GM06990 (cell line): Measurements from ENCODE around the gene KCNT1.

Source experiments
- DNase-seq: peaks from one replicate; pipeline ENCODE4 v3.0.0-alpha.2; 2011; ENCODE audit not compliant: insufficient read length; ENCODE audit errors: extremely low read depth
- H3K27me3 ChIP-seq: replicated peaks from 2 replicates; pipeline ENCODE4 v1.6.0; 2011; ENCODE audit warnings: low read length; ENCODE audit not compliant: control insufficient read depth, insufficient read depth
- H3K36me3 ChIP-seq: 2 replicates; pipeline ENCODE4 v1.5.1; 2011; ENCODE audit warnings: low read length; ENCODE audit not compliant: control insufficient read depth, insufficient read depth
- H3K4me3 ChIP-seq: replicated peaks from 2 replicates; pipeline ENCODE4 v1.5.1; 2011; ENCODE audit warnings: low read depth, mild to moderate bottlenecking, control low read depth, low read length
- TF ChIP-seq, protein P1 (sequence below): IDR thresholded peaks from 2 replicates; pipeline ENCODE4 v1.5.1; 2011; ENCODE audit warnings: low read length, control low read depth, mild to moderate bottlenecking, inconsistent platforms; ENCODE audit not compliant: insufficient read depth, poor library complexity, severe bottlenecking

Gene KCNT1

DNA sequence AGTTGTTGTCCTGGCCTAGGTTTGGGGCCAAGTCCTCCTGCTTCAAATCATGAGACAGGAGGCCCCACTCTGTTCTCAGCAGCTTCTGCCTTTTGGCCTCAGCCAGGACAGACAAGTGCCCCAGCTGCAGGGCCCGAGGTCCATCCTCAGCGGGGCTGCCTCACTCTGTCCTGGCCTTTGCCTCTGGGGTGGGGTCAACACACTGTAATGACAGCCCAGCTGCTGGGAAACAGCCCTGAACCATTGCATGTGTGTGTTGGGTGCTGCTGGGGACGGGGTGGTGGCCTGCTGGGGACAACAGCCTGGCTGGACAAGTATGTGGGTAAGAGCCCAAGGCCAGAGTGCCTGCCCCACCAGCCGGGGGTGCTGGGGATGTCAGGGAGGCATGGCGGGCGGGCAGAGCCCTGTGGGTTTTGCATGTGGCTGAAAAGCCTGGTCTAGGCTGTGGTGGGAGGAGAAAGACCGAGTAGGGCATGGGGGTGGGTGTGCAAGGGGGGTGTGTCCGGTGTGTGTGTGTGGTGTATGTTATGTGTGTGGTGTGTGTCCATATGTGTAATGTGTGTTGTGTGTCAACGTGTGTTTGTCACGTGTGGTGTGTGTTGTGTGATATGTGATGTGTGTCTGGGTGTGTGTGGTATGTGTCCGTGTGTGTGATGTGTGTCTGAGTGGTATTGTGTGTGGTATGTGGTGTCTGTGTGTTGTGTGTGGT, 71.7 kb downstream of the KCNT1 start:
- TF ChIP-seq, protein P1, sequence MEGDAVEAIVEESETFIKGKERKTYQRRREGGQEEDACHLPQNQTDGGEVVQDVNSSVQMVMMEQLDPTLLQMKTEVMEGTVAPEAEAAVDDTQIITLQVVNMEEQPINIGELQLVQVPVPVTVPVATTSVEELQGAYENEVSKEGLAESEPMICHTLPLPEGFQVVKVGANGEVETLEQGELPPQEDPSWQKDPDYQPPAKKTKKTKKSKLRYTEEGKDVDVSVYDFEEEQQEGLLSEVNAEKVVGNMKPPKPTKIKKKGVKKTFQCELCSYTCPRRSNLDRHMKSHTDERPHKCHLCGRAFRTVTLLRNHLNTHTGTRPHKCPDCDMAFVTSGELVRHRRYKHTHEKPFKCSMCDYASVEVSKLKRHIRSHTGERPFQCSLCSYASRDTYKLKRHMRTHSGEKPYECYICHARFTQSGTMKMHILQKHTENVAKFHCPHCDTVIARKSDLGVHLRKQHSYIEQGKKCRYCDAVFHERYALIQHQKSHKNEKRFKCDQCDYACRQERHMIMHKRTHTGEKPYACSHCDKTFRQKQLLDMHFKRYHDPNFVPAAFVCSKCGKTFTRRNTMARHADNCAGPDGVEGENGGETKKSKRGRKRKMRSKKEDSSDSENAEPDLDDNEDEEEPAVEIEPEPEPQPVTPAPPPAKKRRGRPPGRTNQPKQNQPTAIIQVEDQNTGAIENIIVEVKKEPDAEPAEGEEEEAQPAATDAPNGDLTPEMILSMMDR = no peak
- Histone ChIP-seq H3K36me3 (no peaks in the 10 kb centered on the region), H3K4me3 (no peak overlapping the region), H3K27me3 (no peaks in the 10 kb centered on the region; the same call in 1 of the 2 replicates)
- DNase-seq = no peak

DNA sequence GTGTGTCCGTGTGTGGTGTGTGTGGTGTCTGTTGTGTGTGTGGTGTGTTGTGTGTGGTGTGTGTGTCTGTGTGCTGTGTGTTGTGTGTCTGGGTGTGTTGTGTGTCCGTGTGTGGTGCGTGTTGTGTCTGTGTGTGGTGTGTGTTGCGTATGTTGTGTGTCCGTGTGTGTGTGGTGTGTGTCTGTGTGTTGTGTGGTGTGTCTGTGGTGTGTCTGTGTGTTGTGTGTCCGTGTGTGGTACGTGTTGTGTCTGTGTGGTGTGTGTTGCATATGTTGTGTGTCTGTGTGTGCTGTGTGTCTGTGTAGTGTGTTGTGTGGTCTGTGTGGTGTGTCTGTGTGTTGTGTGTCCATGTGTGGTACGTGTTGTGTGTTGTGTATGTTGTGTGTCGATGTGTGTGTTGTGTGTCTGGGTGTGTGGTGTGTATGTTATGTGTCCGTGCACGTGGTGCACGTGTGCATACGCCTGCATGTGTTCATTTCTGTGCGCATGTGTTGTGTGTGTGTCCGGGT, 72.3 kb downstream of the KCNT1 start:
- no peak overlapping the region for H3K4me3 ChIP-seq
- no peaks in the 10 kb centered on the region; the same call in 1 of the 2 replicates for H3K27me3 ChIP-seq
- DNase-seq = no peak
- TF ChIP-seq, protein P1 = no peak
- H3K36me3 ChIP-seq = no peaks in the 10 kb centered on the region

DNA sequence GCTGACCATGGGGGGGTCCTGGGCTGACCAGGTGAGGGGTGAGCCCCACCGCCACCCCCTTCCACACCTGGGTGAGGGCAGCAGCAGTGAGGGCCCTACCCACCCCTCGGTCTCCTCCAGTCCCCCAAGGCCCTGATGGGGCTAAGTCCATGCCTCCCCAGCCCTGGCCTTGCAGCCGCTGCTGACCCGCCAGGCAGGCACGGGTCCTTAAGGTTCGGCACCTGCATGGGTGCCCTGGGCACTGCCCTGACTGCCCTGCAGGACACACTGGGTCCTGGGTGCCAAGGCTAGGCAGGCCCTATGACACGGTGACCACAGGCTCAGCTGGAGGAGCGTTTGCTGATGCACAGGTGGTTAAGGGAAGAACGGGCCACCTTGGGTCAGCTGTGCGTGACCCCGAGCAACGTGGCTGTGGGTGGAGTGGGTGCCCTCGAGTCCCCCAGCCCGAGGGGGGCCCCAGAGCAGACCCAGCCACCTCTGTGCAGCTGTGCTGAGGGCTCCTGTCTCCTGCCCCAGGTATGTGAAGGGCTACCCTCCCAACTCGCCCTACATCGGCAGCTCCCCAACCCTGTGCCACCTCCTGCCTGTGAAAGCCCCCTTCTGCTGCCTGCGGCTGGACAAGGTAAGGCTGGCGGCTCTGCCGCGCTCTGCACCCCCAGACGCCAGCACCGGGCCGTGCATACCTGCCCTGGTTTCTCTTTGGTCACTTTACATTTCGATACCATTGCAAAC, 73.0 kb downstream of the KCNT1 start:
- no peak overlapping the region for H3K4me3 ChIP-seq
- H3K36me3 ChIP-seq = no peaks in the 10 kb centered on the region
- DNase-seq = no peak
- no peaks in the 10 kb centered on the region; the same call in 1 of the 2 replicates for H3K27me3 ChIP-seq
- TF ChIP-seq, protein P1 = no peak

DNA sequence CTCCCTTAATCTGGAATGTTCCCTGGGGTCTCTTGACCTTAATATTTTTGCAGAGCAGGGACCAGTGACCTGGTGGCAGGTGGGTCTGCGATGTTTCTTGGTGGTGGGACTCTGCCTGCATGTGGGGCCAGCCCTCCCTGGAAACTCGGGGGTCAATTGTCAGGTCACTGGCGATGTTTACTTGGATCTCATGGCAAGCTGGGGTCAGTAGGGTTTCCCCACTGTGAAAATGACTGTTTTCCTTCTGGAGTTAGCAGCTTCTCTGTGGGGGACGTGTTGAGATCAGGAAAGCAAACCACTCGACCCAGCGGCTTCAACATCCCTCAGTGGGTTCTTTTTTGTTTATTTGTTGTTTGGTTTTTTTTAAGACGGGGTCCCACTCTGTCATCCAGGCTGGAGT, 73.9 kb downstream of the KCNT1 start:
- TF ChIP-seq, protein P1 = no peak
- no peak for DNase-seq
- no peaks in the 10 kb centered on the region; the same call in 1 of the 2 replicates for H3K27me3 ChIP-seq
- no peaks in the 10 kb centered on the region for H3K36me3 ChIP-seq
- H3K4me3 ChIP-seq = no peak overlapping the region

DNA sequence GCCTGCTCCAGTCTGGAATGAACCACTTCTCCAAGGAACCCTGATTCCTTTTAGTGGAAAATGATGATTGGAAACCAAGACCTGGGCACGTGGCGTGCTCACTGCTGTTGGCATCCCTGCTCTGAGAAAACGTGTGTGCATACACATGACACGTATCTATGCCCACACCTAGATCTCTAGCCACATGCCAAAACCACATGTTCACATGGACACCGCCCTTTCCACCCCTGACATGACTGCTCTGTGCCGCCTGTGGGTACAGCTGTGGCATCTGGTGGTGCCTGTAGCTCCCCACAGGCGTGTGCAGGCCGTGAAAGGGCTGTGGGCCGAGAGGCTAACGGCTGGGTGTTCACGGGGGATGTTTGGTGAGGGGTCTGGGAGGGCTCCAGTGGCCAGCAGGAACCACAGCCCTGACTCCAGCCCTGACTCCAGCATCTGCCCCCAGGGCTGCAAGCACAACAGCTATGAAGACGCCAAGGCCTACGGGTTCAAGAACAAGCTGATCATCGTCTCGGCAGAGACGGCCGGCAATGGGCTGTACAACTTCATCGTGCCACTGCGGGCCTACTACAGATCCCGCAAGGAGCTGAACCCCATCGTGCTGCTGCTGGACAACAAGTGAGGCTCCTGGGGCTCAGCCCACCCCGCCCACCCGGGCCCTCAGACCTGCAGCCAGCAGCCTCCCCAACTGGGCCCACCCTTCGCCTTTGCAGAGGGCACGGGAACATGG, 75.1 kb downstream of the KCNT1 start:
- Histone ChIP-seq H3K27me3 (no peaks in the 10 kb centered on the region; the same call in 1 of the 2 replicates), H3K36me3 (no peaks in the 10 kb centered on the region), H3K4me3 (no peak overlapping the region)
- no peak for DNase-seq
- TF ChIP-seq, protein P1 = no peak
